AG04449 (cell line): ENCODE measurements around the gene ALDH5A1.

Source experiments
- CTCF ChIA-PET: fragments of 350-600 bp; formaldehyde crosslinking; extraction: SDS; loops from one replicate; lab custom pipeline; 2021; ENCODE audit warnings: antibody characterized with exemption; lab: Yijun Ruan, JAX
- POLR2A ChIA-PET: fragments of 400-600, 350-600 bp; formaldehyde crosslinking; extraction: SDS; loops from one replicate; lab custom pipeline; 2020; ENCODE audit warnings: antibody characterized with exemption, inconsistent platforms; lab: Yijun Ruan, JAX
- DNase-seq: peaks from one replicate; pipeline ENCODE4 v3.0.0-alpha.2; 2010; ENCODE audit warnings: low read depth, low spot score
- H3K4me3 ChIP-seq: 2 replicates; pipeline ENCODE4 v1.5.1; 2011; ENCODE audit warnings: low read depth, mild to moderate bottlenecking, control low read depth, low read length
- CTCF ChIP-seq: IDR thresholded peaks from one replicate; pipeline ENCODE4 v1.5.1; 2011; ENCODE audit warnings: mild to moderate bottlenecking, moderate library complexity, low read length, control low read depth, inconsistent platforms; ENCODE audit not compliant: insufficient read depth; ENCODE audit errors: missing control alignments

The ALDH5A1 gene

GRCh38 chr6:24451581-24452388 is 43.0 kb upstream of the ALDH5A1 start:
- DNase-seq, result no peak
- ChIA-PET CTCF (no interaction called here), POLR2A (no interaction called here)
- TF ChIP-seq CTCF, result no peak
- H3K4me3 ChIP-seq, result no peak overlapping the region

DNA sequence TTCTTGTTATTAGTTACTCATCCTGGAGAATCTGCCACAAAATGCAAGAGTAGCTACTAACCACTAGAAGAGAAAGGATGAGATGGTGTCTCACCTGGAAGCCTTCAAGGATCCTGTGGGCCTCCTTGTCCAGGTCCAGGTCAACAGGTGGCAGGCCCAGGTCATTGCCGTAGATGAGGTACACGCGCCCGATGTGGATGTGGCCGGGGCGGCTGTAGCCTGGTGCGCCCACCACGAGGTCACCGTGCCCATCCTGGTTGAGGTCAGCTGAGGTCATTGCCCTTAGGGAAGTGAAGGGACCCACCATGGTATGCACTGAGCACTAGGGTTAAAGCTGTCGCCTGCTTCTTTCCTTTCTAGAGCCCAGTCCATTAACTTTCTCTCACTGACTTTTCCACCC is 40.8 kb upstream of the ALDH5A1 start:
- no peak for DNase-seq
- POLR2A ChIA-PET, result no interaction called here
- TF ChIP-seq CTCF, result no peak
- CTCF ChIA-PET, result no interaction called here
- H3K4me3 ChIP-seq, result no peak overlapping the region

- H3K4me3 ChIP-seq, result no peak overlapping the region
- ChIA-PET POLR2A (no interaction called here), CTCF (no interaction called here)
- DNase-seq, result no peak
- TF ChIP-seq CTCF, result no peak
These were observed 40.3 kb upstream of the ALDH5A1 start for GRCh38 chr6:24454452-24454851.

GRCh38 chr6:24455061-24455460 is 39.7 kb upstream of the ALDH5A1 start:
- no peak overlapping the region for H3K4me3 ChIP-seq
- ChIA-PET POLR2A (no interaction called here), CTCF (interaction anchor here (1.0 kb wide), 1 partner anchor 34 kb away, joined by 3 read pairs; no protein-coding TSS in a partner anchor)
- no peak for TF ChIP-seq CTCF
- DNase-seq, result no peak

DNA sequence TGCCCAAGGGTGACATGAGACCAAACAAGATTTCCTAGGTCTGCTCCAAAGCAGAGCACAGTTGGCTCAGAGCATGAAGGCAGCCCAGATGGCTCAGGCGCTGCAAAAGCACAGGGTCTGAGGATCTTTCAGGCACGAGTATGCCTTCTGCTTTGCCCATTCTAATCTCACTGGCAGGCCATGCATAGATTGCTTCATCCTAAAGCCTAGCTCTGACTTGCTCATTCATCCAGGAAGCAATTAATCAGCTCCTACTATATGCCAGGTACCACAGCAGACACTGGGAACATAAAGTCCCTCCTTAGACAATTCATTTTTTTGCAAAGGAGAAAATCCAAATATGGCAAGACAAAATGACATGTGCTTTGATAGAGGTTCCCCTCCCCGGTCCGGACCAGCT is 36.6 kb upstream of the ALDH5A1 start:
- no peak for DNase-seq
- no peak overlapping the region for H3K4me3 ChIP-seq
- POLR2A ChIA-PET, result interaction anchor here (0.6 kb wide), 1 partner anchor 14 kb away, joined by 3 read pairs; no protein-coding TSS in a partner anchor
- CTCF ChIA-PET, result interaction anchor here (1.6 kb wide), 1 partner anchor 26 kb away, joined by 3 read pairs; no protein-coding TSS in a partner anchor
- TF ChIP-seq CTCF, result no peak

DNA sequence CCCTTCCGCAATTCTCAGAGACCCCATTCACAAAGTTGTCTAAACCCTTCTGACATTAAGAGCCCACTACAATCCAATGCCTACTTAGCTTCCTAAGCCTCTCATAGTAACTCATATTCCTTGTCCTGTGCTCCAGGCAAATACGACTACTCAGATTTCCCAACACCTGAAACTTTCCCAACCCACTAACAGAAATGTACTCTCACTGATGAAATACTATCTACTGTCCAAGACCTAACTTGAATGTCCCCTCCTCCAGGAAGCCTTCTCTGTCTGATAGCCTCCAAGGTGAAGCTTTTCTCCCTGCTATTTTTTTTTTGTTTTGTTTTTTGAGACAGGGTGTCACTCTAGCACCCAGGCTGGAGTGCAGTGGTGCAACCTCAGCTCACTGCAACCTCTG is 35.8 kb upstream of the ALDH5A1 start:
- DNase-seq, result no peak
- TF ChIP-seq CTCF, result no peak
- CTCF ChIA-PET, result interaction anchor here (1.6 kb wide), 1 partner anchor 27 kb away, joined by 3 read pairs; no protein-coding TSS in a partner anchor
- POLR2A ChIA-PET, result interaction anchor here (0.6 kb wide), 1 partner anchor 13 kb away, joined by 3 read pairs; no protein-coding TSS in a partner anchor
- H3K4me3 ChIP-seq, result no peak overlapping the region
